Lower lobe of right lung (tissue), 2 donors: Measurements from ENCODE around the gene TNNT2. TPM values are rescaled to one million over a fixed set of nuclear protein-coding genes. Genes with fewer than 3 reads are reported as not detected.

ENCODE experiments used
- ATAC-seq, 2 donors: fragments of 200-7000 bp; cut with Tn5 transposase; one replicate each; pipeline ENCODE4 v1.9.1; 2020 to 2022; ENCODE audit warnings: mild to moderate bottlenecking in 2 of 2, moderate library complexity in 2 of 2
- DNase-seq: peaks from one replicate; pipeline ENCODE4 v3.0.0-alpha.2; 2020
- H3K27ac ChIP-seq: fragments of 200-600 bp; one replicate; pipeline ENCODE4 v1.8.0; 2022
- H3K27me3 ChIP-seq: fragments of 200-600 bp; one replicate; pipeline ENCODE4 v1.8.0; 2022; ENCODE audit warnings: low read depth
- H3K36me3 ChIP-seq: fragments of 200-600 bp; one replicate; pipeline ENCODE4 v1.8.0; 2022; ENCODE audit warnings: mild to moderate bottlenecking
- H3K4me1 ChIP-seq: fragments of 200-600 bp; one replicate; pipeline ENCODE4 v1.8.0; 2022
- H3K4me3 ChIP-seq: fragments of 200-600 bp; one replicate; pipeline ENCODE4 v1.8.0; 2022; ENCODE audit warnings: mild to moderate bottlenecking
- H3K9me3 ChIP-seq: fragments of 200-600 bp; one replicate; pipeline ENCODE4 v1.8.0; 2022
- CTCF ChIP-seq: fragments of 200-600 bp; IDR thresholded peaks from one replicate; pipeline ENCODE4 v1.8.0; 2022; ENCODE audit warnings: antibody characterized with exemption, mild to moderate bottlenecking
- intact Hi-C: fragments of 100-400 bp; cut with DNase I; formaldehyde crosslinking; loops from one replicate; pipeline ENCODE4 v1.11.0; 2022
- total RNA-seq: library from RNA; stranded (reverse); fragmentation: NEBNext Ultra II Directional; extraction: Animal tissue kit (Norgen Biotek cat#: 25700); gene quantifications from one replicate; pipeline ENCODE4 v1.2.1, GENCODE V29; 2021
- donor health status: DM: no; HTN: yes; CAD: no; lungs with severe emphysema.

Gene TNNT2
- total RNA-seq, 1 donor from 2014 or later: 6.4 TPM

GRCh38 chr1:201403359-201403758 lies 25.9 kb upstream of the TNNT2 start:
- intact Hi-C loops: no loop called here
- no peak for DNase-seq
- H3K4me3 ChIP-seq: no peak overlapping the region
- peaks cover 19% of the 10 kb centered on the region for H3K27me3 ChIP-seq
- no peaks in the 10 kb centered on the region for H3K36me3 ChIP-seq
- ATAC-seq: no peak
- peaks cover 40% of the 10 kb centered on the region for H3K4me1 ChIP-seq
- no peak overlapping the region for H3K27ac ChIP-seq
- no peak for TF ChIP-seq CTCF
- no peaks in the 10 kb centered on the region for H3K9me3 ChIP-seq

GRCh38 chr1:201401700-201402099 lies 24.2 kb upstream of the TNNT2 start:
- intact Hi-C loops: no loop called here
- Histone ChIP-seq H3K27ac (no peak overlapping the region), H3K27me3 (peaks cover 21% of the 10 kb centered on the region), H3K4me3 (no peak overlapping the region), H3K9me3 (no peaks in the 10 kb centered on the region), H3K4me1 (peaks cover 40% of the 10 kb centered on the region), H3K36me3 (no peaks in the 10 kb centered on the region)
- TF ChIP-seq CTCF: no peak
- DNase-seq (no peak), ATAC-seq (no peak)

- DNase-seq: no peak
- intact Hi-C loops: no loop called here
- no peak for ATAC-seq
- H3K27ac ChIP-seq: peak overlapping the region; percentile 69
- H3K4me3 ChIP-seq: no peak overlapping the region
- H3K9me3 ChIP-seq: no peaks in the 10 kb centered on the region
- peaks cover 21% of the 10 kb centered on the region for H3K27me3 ChIP-seq
- no peak for TF ChIP-seq CTCF
- H3K4me1 ChIP-seq: peaks cover 40% of the 10 kb centered on the region
- H3K36me3 ChIP-seq: no peaks in the 10 kb centered on the region
These were observed 23.4 kb upstream of the TNNT2 start for GRCh38 chr1:201400852-201401230.

GRCh38 chr1:201400212-201400851 lies 22.9 kb upstream of the TNNT2 start:
- peaks cover 21% of the 10 kb centered on the region for H3K27me3 ChIP-seq
- peak overlapping the region; percentile 69 for H3K27ac ChIP-seq
- H3K9me3 ChIP-seq: no peaks in the 10 kb centered on the region
- peaks cover 40% of the 10 kb centered on the region for H3K4me1 ChIP-seq
- intact Hi-C loops: no loop called here
- no peak for TF ChIP-seq CTCF
- H3K36me3 ChIP-seq: no peaks in the 10 kb centered on the region
- peak; percentile 58 to 62 for ATAC-seq
- H3K4me3 ChIP-seq: peak overlapping the region; percentile 50
- DNase-seq: no peak

- H3K27ac ChIP-seq: peak overlapping the region; percentile 69
- H3K36me3 ChIP-seq: no peaks in the 10 kb centered on the region
- peak; percentile 74 for DNase-seq
- H3K9me3 ChIP-seq: no peaks in the 10 kb centered on the region
- intact Hi-C loops: no loop called here
- peak; percentile 77 to 78 for ATAC-seq
- H3K27me3 ChIP-seq: peaks cover 21% of the 10 kb centered on the region
- TF ChIP-seq CTCF: no peak
- peak overlapping the region; percentile 50 for H3K4me3 ChIP-seq
- H3K4me1 ChIP-seq: peaks cover 33% of the 10 kb centered on the region
These were observed 22.1 kb upstream of the TNNT2 start for GRCh38 chr1:201399352-201400126.
